Measurements from ENCODE around the gene PTPN7. TPM values are rescaled to one million over a fixed set of nuclear protein-coding genes. Genes with fewer than 3 reads are reported as not detected.
A peak's percentile ranks its signal among the peaks of the same experiment; 100 is the strongest.

Gene PTPN7
- total RNA-seq, 1 experiment from 2014 or later: 2.2 TPM

DNA sequence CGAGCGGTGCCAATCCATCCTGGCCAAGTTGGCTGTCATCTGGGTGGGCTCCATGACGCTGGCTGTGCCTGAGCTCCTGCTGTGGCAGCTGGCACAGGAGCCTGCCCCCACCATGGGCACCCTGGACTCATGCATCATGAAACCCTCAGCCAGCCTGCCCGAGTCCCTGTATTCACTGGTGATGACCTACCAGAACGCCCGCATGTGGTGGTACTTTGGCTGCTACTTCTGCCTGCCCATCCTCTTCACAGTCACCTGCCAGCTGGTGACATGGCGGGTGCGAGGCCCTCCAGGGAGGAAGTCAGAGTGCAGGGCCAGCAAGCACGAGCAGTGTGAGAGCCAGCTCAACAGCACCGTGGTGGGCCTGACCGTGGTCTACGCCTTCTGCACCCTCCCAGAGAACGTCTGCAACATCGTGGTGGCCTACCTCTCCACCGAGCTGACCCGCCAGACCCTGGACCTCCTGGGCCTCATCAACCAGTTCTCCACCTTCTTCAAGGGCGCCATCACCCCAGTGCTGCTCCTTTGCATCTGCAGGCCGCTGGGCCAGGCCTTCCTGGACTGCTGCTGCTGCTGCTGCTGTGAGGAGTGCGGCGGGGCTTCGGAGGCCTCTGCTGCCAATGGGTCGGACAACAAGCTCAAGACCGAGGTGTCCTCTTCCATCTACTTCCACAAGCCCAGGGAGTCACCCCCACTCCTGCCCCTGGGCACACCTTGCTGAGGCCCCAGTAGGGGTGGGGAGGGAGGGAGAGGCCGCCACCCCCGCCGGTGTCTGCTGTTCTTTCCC lies 32.4 kb downstream of the PTPN7 start:
- Histone ChIP-seq H3K9me3 (ENCODE audit: low read depth, low read length, poor library complexity, severe bottlenecking) (no peaks in the 10 kb centered on the region), H3K27ac (ENCODE audit: low read depth, low read length, poor library complexity, severe bottlenecking) (no peak overlapping the region), H3K4me3 (ENCODE audit: low read depth, low read length, poor library complexity, severe bottlenecking) (no peak overlapping the region), H3K4me1 (ENCODE audit: insufficient read depth, low read length, poor library complexity, severe bottlenecking) (peaks cover 4% of the 10 kb centered on the region), H3K27me3 (replicated peaks; ENCODE audit: insufficient read depth, low read depth, low read length, poor library complexity) (no peaks in the 10 kb centered on the region), H3K36me3 (ENCODE audit: insufficient read depth, low read length, poor library complexity, severe bottlenecking) (peaks cover 6% of the 10 kb centered on the region)
- TF ChIP-seq, protein P1, sequence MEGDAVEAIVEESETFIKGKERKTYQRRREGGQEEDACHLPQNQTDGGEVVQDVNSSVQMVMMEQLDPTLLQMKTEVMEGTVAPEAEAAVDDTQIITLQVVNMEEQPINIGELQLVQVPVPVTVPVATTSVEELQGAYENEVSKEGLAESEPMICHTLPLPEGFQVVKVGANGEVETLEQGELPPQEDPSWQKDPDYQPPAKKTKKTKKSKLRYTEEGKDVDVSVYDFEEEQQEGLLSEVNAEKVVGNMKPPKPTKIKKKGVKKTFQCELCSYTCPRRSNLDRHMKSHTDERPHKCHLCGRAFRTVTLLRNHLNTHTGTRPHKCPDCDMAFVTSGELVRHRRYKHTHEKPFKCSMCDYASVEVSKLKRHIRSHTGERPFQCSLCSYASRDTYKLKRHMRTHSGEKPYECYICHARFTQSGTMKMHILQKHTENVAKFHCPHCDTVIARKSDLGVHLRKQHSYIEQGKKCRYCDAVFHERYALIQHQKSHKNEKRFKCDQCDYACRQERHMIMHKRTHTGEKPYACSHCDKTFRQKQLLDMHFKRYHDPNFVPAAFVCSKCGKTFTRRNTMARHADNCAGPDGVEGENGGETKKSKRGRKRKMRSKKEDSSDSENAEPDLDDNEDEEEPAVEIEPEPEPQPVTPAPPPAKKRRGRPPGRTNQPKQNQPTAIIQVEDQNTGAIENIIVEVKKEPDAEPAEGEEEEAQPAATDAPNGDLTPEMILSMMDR (conservative IDR thresholded peaks at IDR 0.05; ENCODE audit: low read depth, low read length): no peak
- TF ChIP-seq EZH2 (IDR thresholded peaks at IDR 0.05; ENCODE audit: borderline replicate concordance, low read depth, low read length, poor library complexity, severe bottlenecking): no peak
- POLR2A ChIA-PET (ENCODE audit: low non-redundant PET): no interaction called here
- no peak for DNase-seq (ENCODE audit: low spot score)
- intact Hi-C loops (cut with micrococcal nuclease; ENCODE audit: unreplicated experiment): no loop called here
- BruUV-seq (replicated peaks): no TSS peak
- CTCF ChIA-PET: no interaction called here

DNA sequence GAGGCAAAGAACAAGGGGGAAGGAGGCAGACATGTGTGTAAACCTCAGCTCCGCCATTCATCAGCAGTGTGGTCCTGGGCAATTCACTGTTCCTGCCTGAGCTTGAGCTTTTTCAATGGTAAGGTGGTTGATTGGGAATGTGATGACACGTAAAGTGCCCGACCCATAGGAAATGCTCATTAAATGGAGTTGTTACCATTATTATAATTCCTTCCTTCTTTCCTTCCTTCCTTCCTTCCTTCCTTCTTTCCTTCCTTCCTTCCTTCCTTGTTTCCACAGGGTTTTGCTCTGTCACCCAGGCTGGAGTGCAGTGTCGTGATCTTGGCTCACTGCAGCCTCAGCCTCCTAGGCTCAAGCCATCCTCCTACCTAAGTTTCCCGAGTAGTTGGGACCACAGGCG lies 33.3 kb downstream of the PTPN7 start:
- ChIA-PET POLR2A (ENCODE audit: low non-redundant PET) (no interaction called here), CTCF (no interaction called here)
- DNase-seq (ENCODE audit: low spot score): peak; percentile 27
- no TSS peak for BruUV-seq (replicated peaks)
- intact Hi-C loops (cut with micrococcal nuclease; ENCODE audit: unreplicated experiment): no loop called here
- Histone ChIP-seq H3K27me3 (replicated peaks; ENCODE audit: insufficient read depth, low read depth, low read length, poor library complexity) (no peaks in the 10 kb centered on the region), H3K27ac (ENCODE audit: low read depth, low read length, poor library complexity, severe bottlenecking) (no peak overlapping the region), H3K4me3 (ENCODE audit: low read depth, low read length, poor library complexity, severe bottlenecking) (no peak overlapping the region), H3K36me3 (ENCODE audit: insufficient read depth, low read length, poor library complexity, severe bottlenecking) (no peaks in the 10 kb centered on the region), H3K9me3 (ENCODE audit: low read depth, low read length, poor library complexity, severe bottlenecking) (no peaks in the 10 kb centered on the region), H3K4me1 (ENCODE audit: insufficient read depth, low read length, poor library complexity, severe bottlenecking) (peaks cover 4% of the 10 kb centered on the region)
- no peak for TF ChIP-seq EZH2 (IDR thresholded peaks at IDR 0.05; ENCODE audit: borderline replicate concordance, low read depth, low read length, poor library complexity, severe bottlenecking)
- TF ChIP-seq, protein P1 (conservative IDR thresholded peaks at IDR 0.05; ENCODE audit: low read depth, low read length): no peak

DNA sequence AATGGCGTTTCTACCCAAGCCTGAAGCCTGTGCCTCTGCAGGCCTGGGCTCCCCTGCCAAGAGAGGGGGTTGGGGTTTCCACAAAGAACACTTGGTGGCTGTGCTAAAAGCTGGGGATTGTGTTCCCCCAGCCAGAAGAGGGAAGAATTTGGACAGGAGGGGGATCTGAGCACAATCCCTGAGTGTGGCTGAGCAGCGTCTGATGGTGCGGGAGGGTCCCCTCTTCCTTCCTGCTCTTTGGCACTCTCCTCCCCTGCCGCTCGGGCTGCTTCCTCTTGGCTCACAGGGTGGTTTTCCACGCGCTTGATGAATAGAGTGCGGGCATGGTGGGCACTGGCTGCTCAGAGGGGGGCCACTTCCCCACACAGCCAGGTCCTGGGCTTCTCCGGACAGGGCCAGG lies 34.0 kb downstream of the PTPN7 start:
- Histone ChIP-seq H3K9me3 (ENCODE audit: low read depth, low read length, poor library complexity, severe bottlenecking) (no peaks in the 10 kb centered on the region), H3K27ac (ENCODE audit: low read depth, low read length, poor library complexity, severe bottlenecking) (no peak overlapping the region), H3K4me3 (ENCODE audit: low read depth, low read length, poor library complexity, severe bottlenecking) (no peak overlapping the region), H3K4me1 (ENCODE audit: insufficient read depth, low read length, poor library complexity, severe bottlenecking) (peaks cover 4% of the 10 kb centered on the region), H3K36me3 (ENCODE audit: insufficient read depth, low read length, poor library complexity, severe bottlenecking) (no peaks in the 10 kb centered on the region), H3K27me3 (replicated peaks; ENCODE audit: insufficient read depth, low read depth, low read length, poor library complexity) (no peaks in the 10 kb centered on the region)
- intact Hi-C loops (cut with micrococcal nuclease; ENCODE audit: unreplicated experiment): no loop called here
- CTCF ChIA-PET: no interaction called here
- DNase-seq (ENCODE audit: low spot score): no peak
- POLR2A ChIA-PET (ENCODE audit: low non-redundant PET): no interaction called here
- no peak for TF ChIP-seq EZH2 (IDR thresholded peaks at IDR 0.05; ENCODE audit: borderline replicate concordance, low read depth, low read length, poor library complexity, severe bottlenecking)
- TF ChIP-seq, protein P1 (conservative IDR thresholded peaks at IDR 0.05; ENCODE audit: low read depth, low read length): no peak
- BruUV-seq (replicated peaks): no TSS peak
